Liver (tissue), 3 donors: Measurements from ENCODE around the gene MOB3B.

Experiments
- ATF3 ChIP-seq: IDR thresholded peaks from 2 replicates; pipeline ENCODE4 v1.6.1; 2016; ENCODE audit warnings: antibody characterized with exemption
- JUND ChIP-seq, 2 donors: IDR thresholded peaks; 2 replicates each; pipeline ENCODE4 v1.6.1; 2016; ENCODE audit warnings: antibody characterized with exemption in 2 of 2
- SP1 ChIP-seq: IDR thresholded peaks from 2 replicates; pipeline ENCODE4 v1.6.1; 2018; ENCODE audit warnings: antibody characterized with exemption, mild to moderate bottlenecking
- TF ChIP-seq, protein P1 (sequence below): fragments of 150-350 bp; IDR thresholded peaks from 2 replicates; pipeline ENCODE4 v1.5.1; 2017; ENCODE audit warnings: improper control_type of control experiment, low read depth, low read length; ENCODE audit not compliant: missing input control
- TF ChIP-seq, protein P2 (sequence below): IDR thresholded peaks from 2 replicates; pipeline ENCODE4 v1.6.1; 2016; ENCODE audit warnings: antibody characterized with exemption, mild to moderate bottlenecking
- TF ChIP-seq, protein P3 (sequence below): IDR thresholded peaks from 2 replicates; pipeline ENCODE4 v1.6.1; 2016; ENCODE audit warnings: antibody characterized with exemption
- donor health status: healthy.
- donor health status: healthy.

- no peak for TF ChIP-seq JUND (IDR thresholded peaks at IDR 0.05)
- TF ChIP-seq, protein P1, sequence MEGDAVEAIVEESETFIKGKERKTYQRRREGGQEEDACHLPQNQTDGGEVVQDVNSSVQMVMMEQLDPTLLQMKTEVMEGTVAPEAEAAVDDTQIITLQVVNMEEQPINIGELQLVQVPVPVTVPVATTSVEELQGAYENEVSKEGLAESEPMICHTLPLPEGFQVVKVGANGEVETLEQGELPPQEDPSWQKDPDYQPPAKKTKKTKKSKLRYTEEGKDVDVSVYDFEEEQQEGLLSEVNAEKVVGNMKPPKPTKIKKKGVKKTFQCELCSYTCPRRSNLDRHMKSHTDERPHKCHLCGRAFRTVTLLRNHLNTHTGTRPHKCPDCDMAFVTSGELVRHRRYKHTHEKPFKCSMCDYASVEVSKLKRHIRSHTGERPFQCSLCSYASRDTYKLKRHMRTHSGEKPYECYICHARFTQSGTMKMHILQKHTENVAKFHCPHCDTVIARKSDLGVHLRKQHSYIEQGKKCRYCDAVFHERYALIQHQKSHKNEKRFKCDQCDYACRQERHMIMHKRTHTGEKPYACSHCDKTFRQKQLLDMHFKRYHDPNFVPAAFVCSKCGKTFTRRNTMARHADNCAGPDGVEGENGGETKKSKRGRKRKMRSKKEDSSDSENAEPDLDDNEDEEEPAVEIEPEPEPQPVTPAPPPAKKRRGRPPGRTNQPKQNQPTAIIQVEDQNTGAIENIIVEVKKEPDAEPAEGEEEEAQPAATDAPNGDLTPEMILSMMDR: no peak
- no peak for TF ChIP-seq SP1
- TF ChIP-seq ATF3: no peak
- TF ChIP-seq, protein P2, sequence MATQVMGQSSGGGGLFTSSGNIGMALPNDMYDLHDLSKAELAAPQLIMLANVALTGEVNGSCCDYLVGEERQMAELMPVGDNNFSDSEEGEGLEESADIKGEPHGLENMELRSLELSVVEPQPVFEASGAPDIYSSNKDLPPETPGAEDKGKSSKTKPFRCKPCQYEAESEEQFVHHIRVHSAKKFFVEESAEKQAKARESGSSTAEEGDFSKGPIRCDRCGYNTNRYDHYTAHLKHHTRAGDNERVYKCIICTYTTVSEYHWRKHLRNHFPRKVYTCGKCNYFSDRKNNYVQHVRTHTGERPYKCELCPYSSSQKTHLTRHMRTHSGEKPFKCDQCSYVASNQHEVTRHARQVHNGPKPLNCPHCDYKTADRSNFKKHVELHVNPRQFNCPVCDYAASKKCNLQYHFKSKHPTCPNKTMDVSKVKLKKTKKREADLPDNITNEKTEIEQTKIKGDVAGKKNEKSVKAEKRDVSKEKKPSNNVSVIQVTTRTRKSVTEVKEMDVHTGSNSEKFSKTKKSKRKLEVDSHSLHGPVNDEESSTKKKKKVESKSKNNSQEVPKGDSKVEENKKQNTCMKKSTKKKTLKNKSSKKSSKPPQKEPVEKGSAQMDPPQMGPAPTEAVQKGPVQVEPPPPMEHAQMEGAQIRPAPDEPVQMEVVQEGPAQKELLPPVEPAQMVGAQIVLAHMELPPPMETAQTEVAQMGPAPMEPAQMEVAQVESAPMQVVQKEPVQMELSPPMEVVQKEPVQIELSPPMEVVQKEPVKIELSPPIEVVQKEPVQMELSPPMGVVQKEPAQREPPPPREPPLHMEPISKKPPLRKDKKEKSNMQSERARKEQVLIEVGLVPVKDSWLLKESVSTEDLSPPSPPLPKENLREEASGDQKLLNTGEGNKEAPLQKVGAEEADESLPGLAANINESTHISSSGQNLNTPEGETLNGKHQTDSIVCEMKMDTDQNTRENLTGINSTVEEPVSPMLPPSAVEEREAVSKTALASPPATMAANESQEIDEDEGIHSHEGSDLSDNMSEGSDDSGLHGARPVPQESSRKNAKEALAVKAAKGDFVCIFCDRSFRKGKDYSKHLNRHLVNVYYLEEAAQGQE: no peak
- TF ChIP-seq, protein P3, sequence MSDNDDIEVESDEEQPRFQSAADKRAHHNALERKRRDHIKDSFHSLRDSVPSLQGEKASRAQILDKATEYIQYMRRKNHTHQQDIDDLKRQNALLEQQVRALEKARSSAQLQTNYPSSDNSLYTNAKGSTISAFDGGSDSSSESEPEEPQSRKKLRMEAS: no peak
Observed at GRCh38 chr9:27404661-27405060, 125.0 kb downstream of the MOB3B start.
